ENCODE data around the gene HMMR.

GRCh38 chr5:163436515-163436914 lies 23.9 kb upstream of the HMMR start:
- TF ChIP-seq CTCF (conservative IDR thresholded peaks at IDR 0.05 in 1 of 2, IDR thresholded peaks at IDR 0.05 in 1 of 2; ENCODE audit: extremely low read depth in 1 of 2, insufficient read depth in 1 of 2, low read depth in 1 of 2, low read length in 2 of 2) (no peak), EZH2 (IDR thresholded peaks at IDR 0.05; ENCODE audit: borderline replicate concordance, low read length) (no peak)
